ENCODE results near the gene EMCN.

DNA sequence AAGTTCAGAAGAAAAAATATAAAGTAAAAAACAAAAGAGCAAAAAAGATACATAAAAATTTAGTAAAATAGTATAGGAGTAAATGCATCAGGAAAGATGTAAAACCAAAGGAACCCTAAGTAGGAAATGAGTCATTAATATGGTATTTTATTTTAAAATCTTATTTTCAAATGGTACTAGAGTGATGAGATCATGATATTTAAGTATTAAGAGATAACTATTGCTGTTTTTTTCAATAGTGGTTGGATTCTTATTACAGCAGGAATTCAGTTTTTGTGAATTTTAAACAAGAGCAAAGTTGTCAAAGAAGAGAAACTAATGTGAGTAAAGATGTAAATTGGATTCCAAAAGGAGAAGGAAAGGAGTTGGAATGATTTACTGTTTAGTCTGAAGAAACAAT is 20.0 kb downstream of the EMCN start:
- TF ChIP-seq CSDE1 (IDR thresholded peaks at IDR 0.05) (no peak), ZNF224 (CRISPR knock-in tag; IDR thresholded peaks at IDR 0.05) (no peak), BRF1 (IDR thresholded peaks at IDR 0.05; ENCODE audit: borderline replicate concordance, extremely low read depth, insufficient read length) (no peak), ETV1 (tag; conservative IDR thresholded peaks at IDR 0.05; ENCODE audit: low read depth) (no peak), CBX1 (IDR thresholded peaks at IDR 0.05; ENCODE audit: low read depth) (no peak), RFX5 (IDR thresholded peaks at IDR 0.05; ENCODE audit: low read depth, low read length) (no peak), ZNF23 (CRISPR knock-in tag; IDR thresholded peaks at IDR 0.05) (no peak), HMG20B (CRISPR knock-in tag; IDR thresholded peaks at IDR 0.05) (no peak), POLR2AphosphoS5 (IDR thresholded peaks at IDR 0.05; ENCODE audit: control insufficient read depth, insufficient read depth, low read depth, low read length) (no peak), SIN3A (IDR thresholded peaks at IDR 0.05; ENCODE audit: borderline replicate concordance in 2 of 2, control insufficient read depth in 1 of 2, low read depth in 2 of 2, low read length in 2 of 2) (no peak), POLR2A (conservative IDR thresholded peaks at IDR 0.05) (no peak), HNRNPL (IDR thresholded peaks at IDR 0.05; ENCODE audit: low read depth, low read length) (no peak)
- TF ChIP-seq, protein P1, sequence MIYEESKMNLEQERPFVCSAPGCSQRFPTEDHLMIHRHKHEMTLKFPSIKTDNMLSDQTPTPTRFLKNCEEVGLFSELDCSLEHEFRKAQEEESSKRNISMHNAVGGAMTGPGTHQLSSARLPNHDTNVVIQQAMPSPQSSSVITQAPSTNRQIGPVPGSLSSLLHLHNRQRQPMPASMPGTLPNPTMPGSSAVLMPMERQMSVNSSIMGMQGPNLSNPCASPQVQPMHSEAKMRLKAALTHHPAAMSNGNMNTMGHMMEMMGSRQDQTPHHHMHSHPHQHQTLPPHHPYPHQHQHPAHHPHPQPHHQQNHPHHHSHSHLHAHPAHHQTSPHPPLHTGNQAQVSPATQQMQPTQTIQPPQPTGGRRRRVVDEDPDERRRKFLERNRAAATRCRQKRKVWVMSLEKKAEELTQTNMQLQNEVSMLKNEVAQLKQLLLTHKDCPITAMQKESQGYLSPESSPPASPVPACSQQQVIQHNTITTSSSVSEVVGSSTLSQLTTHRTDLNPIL (CRISPR knock-in tag; IDR thresholded peaks at IDR 0.05): no peak
- TF ChIP-seq, protein P2, sequence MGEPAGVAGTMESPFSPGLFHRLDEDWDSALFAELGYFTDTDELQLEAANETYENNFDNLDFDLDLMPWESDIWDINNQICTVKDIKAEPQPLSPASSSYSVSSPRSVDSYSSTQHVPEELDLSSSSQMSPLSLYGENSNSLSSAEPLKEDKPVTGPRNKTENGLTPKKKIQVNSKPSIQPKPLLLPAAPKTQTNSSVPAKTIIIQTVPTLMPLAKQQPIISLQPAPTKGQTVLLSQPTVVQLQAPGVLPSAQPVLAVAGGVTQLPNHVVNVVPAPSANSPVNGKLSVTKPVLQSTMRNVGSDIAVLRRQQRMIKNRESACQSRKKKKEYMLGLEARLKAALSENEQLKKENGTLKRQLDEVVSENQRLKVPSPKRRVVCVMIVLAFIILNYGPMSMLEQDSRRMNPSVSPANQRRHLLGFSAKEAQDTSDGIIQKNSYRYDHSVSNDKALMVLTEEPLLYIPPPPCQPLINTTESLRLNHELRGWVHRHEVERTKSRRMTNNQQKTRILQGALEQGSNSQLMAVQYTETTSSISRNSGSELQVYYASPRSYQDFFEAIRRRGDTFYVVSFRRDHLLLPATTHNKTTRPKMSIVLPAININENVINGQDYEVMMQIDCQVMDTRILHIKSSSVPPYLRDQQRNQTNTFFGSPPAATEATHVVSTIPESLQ (CRISPR knock-in tag; IDR thresholded peaks at IDR 0.05): no peak

All from K562 (cell line).